Omental fat pad (tissue), 4 donors: ENCODE data around the gene S1PR1. TPM values are rescaled to one million over a fixed set of nuclear protein-coding genes. Genes with fewer than 3 reads are reported as not detected.

Source experiments
- ATAC-seq: fragments of 150-250 bp; one replicate; pipeline ENCODE4 v1.9.1; 2016; ENCODE audit warnings: mild to moderate bottlenecking, moderate library complexity; ENCODE audit not compliant: low FRiP score
- DNase-seq: peaks from one replicate; pipeline ENCODE4 v3.0.0-alpha.2; 2019; ENCODE audit warnings: low spot score
- CTCF ChIP-seq, 3 donors: fragments of 450-650 bp; IDR thresholded peaks; one replicate each; pipeline ENCODE4 v1.5.1; 2016 to 2017; ENCODE audit warnings: antibody characterized with exemption in 3 of 3, mild to moderate bottlenecking in 3 of 3, moderate library complexity in 2 of 3
- total RNA-seq, 4 donors: library from RNA; depleted of rRNA; stranded (reverse); fragments of >200 nt; gene quantifications; one replicate each; pipeline ENCODE4 v1.1.0, GENCODE V29; 2016

The S1PR1 gene
- total RNA-seq, 4 donors from 2014 or later, result 44.3 to 236 (median 161) TPM

GRCh38 chr1:101242324-101243050 lies 5.7 kb downstream of the S1PR1 start:
- DNase-seq, result no peak
- ATAC-seq, result no peak
- TF ChIP-seq CTCF (IDR thresholded peaks at IDR 0.05), result no peak

- no peak for TF ChIP-seq CTCF (IDR thresholded peaks at IDR 0.05)
- no peak for DNase-seq
- no peak for ATAC-seq
Observed at GRCh38 chr1:101243751-101244150, 6.9 kb downstream of the S1PR1 start.

GRCh38 chr1:101244842-101245241 lies 8.0 kb downstream of the S1PR1 start:
- ATAC-seq (no peak), DNase-seq (no peak)
- TF ChIP-seq CTCF (IDR thresholded peaks at IDR 0.05), result no peak

- DNase-seq (no peak), ATAC-seq (no peak)
- no peak for TF ChIP-seq CTCF (IDR thresholded peaks at IDR 0.05)
Observed at GRCh38 chr1:101245246-101245927, 8.6 kb downstream of the S1PR1 start.

DNA sequence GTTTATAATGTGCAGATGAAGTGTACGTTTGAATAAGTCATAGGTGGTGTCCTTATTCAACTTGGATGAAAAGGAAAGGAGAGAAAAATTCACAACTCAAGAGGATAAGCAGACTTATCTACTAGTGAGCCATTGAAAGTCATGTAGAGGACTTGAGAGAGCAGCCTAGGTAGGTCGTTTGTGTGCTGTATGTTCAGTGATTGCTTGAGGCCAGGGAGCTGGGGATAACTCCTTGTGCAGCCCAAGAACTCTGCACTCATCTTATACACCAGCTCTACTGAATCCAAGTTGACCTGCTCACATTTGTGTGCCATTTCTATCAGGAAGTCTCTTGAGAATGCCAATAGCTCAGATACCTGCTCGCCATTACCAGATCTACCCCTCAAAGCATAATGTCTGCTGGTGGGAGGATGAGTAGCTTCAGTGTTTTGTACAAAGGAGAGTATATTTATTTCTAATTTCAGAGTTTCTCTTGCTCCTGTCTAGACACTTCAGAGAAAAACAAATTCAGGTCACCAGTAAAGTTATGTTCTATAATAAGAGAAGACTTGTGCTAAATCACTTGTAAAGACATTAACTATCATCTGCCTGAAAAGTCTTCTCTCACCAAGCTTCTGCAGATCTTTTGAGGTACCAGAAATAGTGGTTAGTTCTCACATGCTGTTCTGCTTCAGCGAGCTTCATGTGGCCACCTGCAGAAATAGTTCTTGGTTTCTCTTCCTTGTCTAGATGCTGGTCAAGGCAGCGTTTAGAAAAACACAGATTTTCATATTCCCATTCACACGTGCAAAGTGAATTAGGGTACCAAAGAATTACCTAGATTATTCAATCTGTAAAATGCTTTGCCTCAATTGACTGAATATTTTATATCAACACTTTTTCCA lies 10.8 kb downstream of the S1PR1 start:
- ATAC-seq, result no peak
- no peak for TF ChIP-seq CTCF (IDR thresholded peaks at IDR 0.05)
- DNase-seq, result no peak

DNA sequence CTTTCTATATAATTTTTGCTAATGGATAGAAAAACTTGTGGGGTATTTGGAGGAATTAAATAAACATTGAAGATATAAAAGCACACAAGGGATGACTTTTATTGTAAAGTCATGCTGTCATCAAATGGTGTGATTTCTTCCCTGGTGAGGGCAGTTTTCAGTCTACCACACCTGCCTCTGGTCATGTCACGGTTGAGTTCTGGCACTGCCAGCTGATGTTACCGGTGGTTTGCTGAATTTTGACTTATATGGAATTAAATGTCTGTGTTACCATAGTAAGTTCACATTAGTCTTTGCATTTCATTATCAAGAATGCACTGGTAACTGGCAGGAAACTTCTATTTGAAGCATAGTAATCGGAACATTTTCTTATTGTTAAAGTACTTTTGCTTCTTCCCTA lies 13.4 kb downstream of the S1PR1 start:
- no peak for ATAC-seq
- TF ChIP-seq CTCF (IDR thresholded peaks at IDR 0.05), result no peak
- DNase-seq, result no peak
